GM13977 (cell line): ENCODE data around the gene BRSK1.

Experiments
- DNase-seq: peaks from one replicate; pipeline ENCODE4 v3.0.0; 2012; ENCODE audit warnings: low spot score
- in situ Hi-C: fragments of 300-500 bp; cut with MboI; formaldehyde crosslinking; loops from one replicate; pipeline ENCODE4 v1.12.0; 2022; ENCODE audit warnings: low sequenced_read_pairs, low pct_unique_long_range_greater_than_20kb, mixed read lengths, inconsistent platforms; ENCODE audit not compliant: unreplicated experiment
- TF ChIP-seq, protein P1 (sequence below): IDR thresholded peaks from 2 replicates; pipeline ENCODE4 v1.5.1; 2012; ENCODE audit warnings: mild to moderate bottlenecking, control low read depth; ENCODE audit not compliant: insufficient read depth; ENCODE audit errors: extremely low read depth, missing control alignments

BRSK1 gene

DNA sequence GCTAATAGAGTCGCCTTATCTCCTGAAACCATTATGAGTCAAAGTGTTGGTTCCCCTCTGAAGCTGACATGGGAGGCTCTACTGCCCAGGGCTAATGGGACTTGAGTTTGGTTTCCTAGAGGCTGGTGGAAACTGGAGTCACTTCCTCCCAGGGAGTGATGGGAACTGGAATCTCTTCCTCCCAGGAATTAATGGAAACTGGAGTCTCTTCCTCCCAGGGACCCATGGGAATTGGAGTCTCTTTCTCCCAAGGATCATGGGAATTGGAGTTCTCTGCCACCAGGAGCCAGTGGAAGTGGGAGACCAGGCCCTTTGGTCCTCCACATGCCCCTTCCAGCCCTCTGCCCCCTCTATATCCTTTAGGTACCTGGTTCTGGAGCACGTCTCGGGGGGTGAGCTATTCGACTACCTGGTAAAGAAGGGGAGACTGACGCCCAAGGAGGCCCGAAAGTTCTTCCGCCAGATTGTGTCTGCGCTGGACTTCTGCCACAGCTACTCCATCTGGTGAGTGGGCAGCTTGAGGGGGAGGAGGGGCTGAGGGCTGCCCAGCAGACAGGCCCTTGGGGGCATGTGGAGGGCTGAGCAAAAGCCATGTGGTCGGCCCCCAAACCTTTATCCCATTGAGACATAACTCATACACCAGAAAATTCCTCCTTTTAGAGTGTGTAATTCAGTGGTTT is 5.5 kb downstream of the BRSK1 start:
- in situ Hi-C loops: no loop called here
- DNase-seq: no peak
- TF ChIP-seq, protein P1, sequence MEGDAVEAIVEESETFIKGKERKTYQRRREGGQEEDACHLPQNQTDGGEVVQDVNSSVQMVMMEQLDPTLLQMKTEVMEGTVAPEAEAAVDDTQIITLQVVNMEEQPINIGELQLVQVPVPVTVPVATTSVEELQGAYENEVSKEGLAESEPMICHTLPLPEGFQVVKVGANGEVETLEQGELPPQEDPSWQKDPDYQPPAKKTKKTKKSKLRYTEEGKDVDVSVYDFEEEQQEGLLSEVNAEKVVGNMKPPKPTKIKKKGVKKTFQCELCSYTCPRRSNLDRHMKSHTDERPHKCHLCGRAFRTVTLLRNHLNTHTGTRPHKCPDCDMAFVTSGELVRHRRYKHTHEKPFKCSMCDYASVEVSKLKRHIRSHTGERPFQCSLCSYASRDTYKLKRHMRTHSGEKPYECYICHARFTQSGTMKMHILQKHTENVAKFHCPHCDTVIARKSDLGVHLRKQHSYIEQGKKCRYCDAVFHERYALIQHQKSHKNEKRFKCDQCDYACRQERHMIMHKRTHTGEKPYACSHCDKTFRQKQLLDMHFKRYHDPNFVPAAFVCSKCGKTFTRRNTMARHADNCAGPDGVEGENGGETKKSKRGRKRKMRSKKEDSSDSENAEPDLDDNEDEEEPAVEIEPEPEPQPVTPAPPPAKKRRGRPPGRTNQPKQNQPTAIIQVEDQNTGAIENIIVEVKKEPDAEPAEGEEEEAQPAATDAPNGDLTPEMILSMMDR: no peak

DNA sequence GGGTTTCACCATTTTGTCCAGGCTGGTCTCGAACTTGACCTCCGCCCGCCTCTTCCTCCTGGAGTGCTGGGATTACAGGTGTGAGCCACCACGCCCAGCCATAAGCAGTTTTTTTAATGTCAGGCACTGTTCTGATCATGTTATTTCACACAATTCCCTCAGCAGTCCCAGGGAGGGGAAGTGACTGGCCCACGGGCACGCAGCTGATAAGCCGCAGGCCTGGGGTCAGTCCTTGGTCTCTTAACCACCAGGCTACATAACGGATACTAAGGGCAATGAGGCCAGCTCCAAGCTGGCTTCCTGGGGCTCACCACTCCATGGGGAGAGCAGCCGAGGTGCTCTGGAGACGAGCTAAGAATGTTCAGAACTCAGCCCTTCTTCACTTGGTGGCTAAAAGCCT is 13.5 kb downstream of the BRSK1 start:
- TF ChIP-seq, protein P1: no peak
- DNase-seq: no peak
- in situ Hi-C loops: no loop called here

DNA sequence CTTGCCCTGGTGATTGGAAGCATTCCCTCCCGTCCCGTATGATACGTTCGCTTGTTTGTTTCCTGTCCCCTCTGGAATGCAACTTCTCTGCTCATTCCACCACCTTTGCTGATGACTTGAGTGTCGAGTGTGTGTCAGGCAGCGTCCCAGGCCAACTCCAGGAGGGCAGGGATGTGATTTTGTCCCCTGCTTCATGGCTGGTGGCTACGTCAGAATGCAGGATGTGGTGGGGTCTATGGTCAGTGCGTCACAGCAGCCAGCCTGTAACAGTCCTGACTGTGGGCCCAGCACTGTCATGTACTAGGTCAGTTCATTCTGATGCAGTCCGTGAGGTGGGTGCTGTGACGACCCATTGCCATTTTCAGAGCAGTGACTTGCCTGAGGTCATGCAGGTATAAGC is 16.2 kb downstream of the BRSK1 start:
- no peak for DNase-seq
- TF ChIP-seq, protein P1: no peak
- in situ Hi-C loops: no loop called here

DNA sequence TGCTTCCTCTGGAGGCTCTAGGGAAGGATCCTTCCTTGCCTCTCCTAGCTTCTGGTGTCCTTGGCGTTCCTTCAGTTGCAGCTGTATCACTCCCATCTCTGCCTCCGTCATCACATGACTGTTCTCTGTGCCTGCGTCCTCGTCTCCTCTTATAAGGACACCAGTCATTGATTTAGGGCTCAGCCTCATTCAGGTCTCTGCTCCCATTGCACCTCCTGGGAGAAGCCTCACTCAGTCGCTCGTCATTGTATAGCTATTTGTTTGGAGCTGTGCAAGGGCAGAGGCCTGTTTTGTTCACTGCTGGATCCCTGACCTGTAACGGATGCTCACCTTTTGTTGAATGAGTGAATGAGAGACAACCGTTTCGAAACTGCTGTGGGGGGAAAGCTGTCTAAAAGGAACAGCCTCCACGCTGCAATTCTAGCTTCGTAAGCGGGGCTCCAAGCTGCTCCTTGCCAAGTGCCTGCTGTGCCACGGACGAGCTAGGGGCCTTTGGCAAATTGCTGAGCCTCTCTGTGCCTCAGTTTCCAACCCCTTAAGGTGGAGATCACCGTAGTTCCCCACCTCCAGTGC is 17.2 kb downstream of the BRSK1 start:
- in situ Hi-C loops: no loop called here
- TF ChIP-seq, protein P1: no peak
- DNase-seq: no peak

DNA sequence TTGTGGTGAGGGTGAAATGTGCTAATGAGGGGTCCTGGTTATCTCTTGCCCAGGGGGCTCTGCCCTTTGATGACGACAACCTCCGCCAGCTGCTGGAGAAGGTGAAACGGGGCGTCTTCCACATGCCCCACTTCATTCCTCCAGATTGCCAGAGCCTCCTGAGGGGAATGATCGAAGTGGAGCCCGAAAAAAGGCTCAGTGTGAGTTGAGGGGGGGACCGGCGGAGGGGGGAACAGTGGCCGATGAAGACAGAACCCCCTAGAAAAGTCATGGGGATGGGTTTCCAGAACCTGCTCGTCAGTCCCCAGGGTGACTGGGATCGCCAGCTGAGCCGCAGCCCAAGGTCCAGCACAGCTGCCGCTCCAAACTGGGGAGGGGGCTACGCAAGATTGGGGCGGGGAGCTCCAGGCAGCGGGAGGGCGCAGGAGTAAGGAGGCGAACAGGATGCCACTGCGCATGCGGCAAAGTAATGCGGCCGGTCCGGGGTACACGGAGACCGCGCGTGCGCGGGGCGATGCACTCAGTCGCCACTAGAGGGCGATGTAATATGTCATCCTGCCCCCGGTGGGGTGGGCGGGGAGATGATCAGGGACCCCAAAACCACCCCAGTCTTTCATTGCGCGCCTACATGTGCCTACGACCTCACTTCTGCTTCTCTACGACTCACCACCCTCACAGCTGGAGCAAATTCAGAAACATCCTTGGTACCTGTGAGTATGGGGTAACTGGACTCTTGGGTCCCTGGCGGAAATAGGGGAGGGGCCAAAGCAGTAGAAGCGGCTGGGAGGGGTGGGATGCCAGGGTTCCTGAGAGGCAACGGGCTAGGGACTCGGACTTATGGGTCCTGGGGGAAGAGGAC is 17.9 kb downstream of the BRSK1 start:
- in situ Hi-C loops: no loop called here
- TF ChIP-seq, protein P1: peak; percentile 86
- DNase-seq: peak; percentile 97

DNA sequence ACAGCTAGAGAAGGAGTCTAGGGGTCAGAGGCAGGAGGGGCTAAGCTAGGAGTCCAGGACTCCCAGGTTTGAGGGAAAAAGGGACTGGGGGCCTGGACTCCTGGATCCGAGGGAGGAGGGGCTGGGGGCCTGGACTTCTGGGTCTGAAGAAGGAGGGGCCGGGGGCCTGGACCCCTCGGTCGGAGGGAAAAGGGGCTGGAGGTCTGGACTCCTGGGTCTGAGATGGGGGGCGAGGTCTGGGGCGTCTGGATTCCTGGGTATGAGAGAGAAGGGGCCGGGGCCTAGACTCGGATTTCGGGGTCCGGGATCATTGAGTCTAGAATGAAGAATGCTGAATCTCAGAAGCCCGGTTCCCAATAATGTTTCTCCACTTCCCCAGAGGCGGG is 18.5 kb downstream of the BRSK1 start:
- in situ Hi-C loops: no loop called here
- TF ChIP-seq, protein P1: no peak
- DNase-seq: no peak
